Measurements from ENCODE around the gene PTPN13. TPM values are rescaled to one million over a fixed set of nuclear protein-coding genes. Genes with fewer than 3 reads are reported as not detected.

PTPN13 gene
- total RNA-seq, 4 donors from 2014 or later, result 7.9 to 13.7 (median 9.4) TPM

GRCh38 chr4:86769794-86770193 is 175.7 kb downstream of the PTPN13 start:
- H3K36me3 ChIP-seq, result peaks cover 0 to 53% (median 7%) of the 10 kb centered on the region in 4 donors
- intact Hi-C loops (cut with DNase I), result no loop called here

GRCh38 chr4:86771141-86771540 is 177.0 kb downstream of the PTPN13 start:
- no peaks in the 10 kb centered on the region for H3K9me3 ChIP-seq
- TF ChIP-seq POLR2AphosphoS5 (IDR thresholded peaks at IDR 0.05), result no peak
- no peak for TF ChIP-seq POLR2A (IDR thresholded peaks at IDR 0.05; ENCODE audit: low read depth)
- no peak for TF ChIP-seq EP300 (IDR thresholded peaks at IDR 0.05)
- no peak for TF ChIP-seq CTCF (IDR thresholded peaks at IDR 0.05)
- H3K36me3 ChIP-seq, result peaks cover 0 to 45% (median 7%) of the 10 kb centered on the region in 4 donors
- H3K4me3 ChIP-seq, result no peak overlapping the region
- H3K27ac ChIP-seq (replicated peaks in 1 of 4), result no peak overlapping the region
- H3K4me1 ChIP-seq, result no peaks in the 10 kb centered on the region
- no peak for DNase-seq (ENCODE audit: extremely low spot score)
- WGBS, result 75% methylated on average over 1 of the region's 1 CpG
- H3K27me3 ChIP-seq, result no peaks in the 10 kb centered on the region
- intact Hi-C loops (cut with DNase I), result no loop called here

More at GRCh38 chr4:86769794-86770193, 175.7 kb downstream of the PTPN13 start:
- H3K27me3 ChIP-seq, result no peaks in the 10 kb centered on the region
- no peak for DNase-seq (ENCODE audit: extremely low spot score)
- H3K27ac ChIP-seq (replicated peaks in 1 of 4), result no peak overlapping the region
- H3K4me1 ChIP-seq, result no peaks in the 10 kb centered on the region
- no peak for TF ChIP-seq POLR2A (IDR thresholded peaks at IDR 0.05; ENCODE audit: low read depth)
- no peak for TF ChIP-seq POLR2AphosphoS5 (IDR thresholded peaks at IDR 0.05)
- 98% methylated on average over 4 of the region's 4 CpGs for WGBS
- H3K4me3 ChIP-seq, result no peak overlapping the region
- H3K9me3 ChIP-seq, result no peaks in the 10 kb centered on the region

- intact Hi-C loops (cut with DNase I), result no loop called here
- Histone ChIP-seq H3K4me1 (no peaks in the 10 kb centered on the region), H3K4me3 (no peak overlapping the region), H3K27ac (replicated peaks in 1 of 4) (no peak overlapping the region), H3K9me3 (no peaks in the 10 kb centered on the region), H3K36me3 (peaks cover 0 to 27% (median 5%) of the 10 kb centered on the region in 4 donors), H3K27me3 (no peaks in the 10 kb centered on the region)
- no peak for TF ChIP-seq EP300 (IDR thresholded peaks at IDR 0.05)
- TF ChIP-seq POLR2A (IDR thresholded peaks at IDR 0.05; ENCODE audit: low read depth), result no peak
- TF ChIP-seq POLR2AphosphoS5 (IDR thresholded peaks at IDR 0.05), result no peak
- no peak for TF ChIP-seq CTCF (IDR thresholded peaks at IDR 0.05)
- 86% methylated on average over 4 of the region's 4 CpGs for WGBS
- no peak for DNase-seq (ENCODE audit: extremely low spot score)
Observed at GRCh38 chr4:86775061-86775460, 180.9 kb downstream of the PTPN13 start.

- peaks cover 0 to 13% (median 0%) of the 10 kb centered on the region in 4 donors for H3K36me3 ChIP-seq
Observed at GRCh38 chr4:86778175-86778574, 184.1 kb downstream of the PTPN13 start.

GRCh38 chr4:86788826-86789225 is 194.7 kb downstream of the PTPN13 start:
- 95% methylated on average over 2 of the region's 2 CpGs for WGBS
- TF ChIP-seq CTCF (IDR thresholded peaks at IDR 0.05), result no peak
- no peak for TF ChIP-seq EP300 (IDR thresholded peaks at IDR 0.05)
- TF ChIP-seq POLR2A (IDR thresholded peaks at IDR 0.05; ENCODE audit: low read depth), result no peak
- no peak for TF ChIP-seq POLR2AphosphoS5 (IDR thresholded peaks at IDR 0.05)
- Histone ChIP-seq H3K27ac (replicated peaks in 1 of 4) (no peak overlapping the region), H3K36me3 (peaks cover 0 to 33% (median 6%) of the 10 kb centered on the region in 4 donors), H3K4me1 (no peaks in the 10 kb centered on the region), H3K9me3 (no peaks in the 10 kb centered on the region), H3K27me3 (no peaks in the 10 kb centered on the region), H3K4me3 (no peak overlapping the region)
- DNase-seq (ENCODE audit: extremely low spot score), result no peak
- intact Hi-C loops (cut with DNase I), result no loop called here

More at GRCh38 chr4:86778175-86778574, 184.1 kb downstream of the PTPN13 start:
- no peak overlapping the region for H3K4me3 ChIP-seq
- WGBS, result 98% methylated on average over 4 of the region's 4 CpGs
- no peaks in the 10 kb centered on the region for H3K9me3 ChIP-seq
- TF ChIP-seq POLR2A (IDR thresholded peaks at IDR 0.05; ENCODE audit: low read depth) (no peak), POLR2AphosphoS5 (IDR thresholded peaks at IDR 0.05) (no peak), EP300 (IDR thresholded peaks at IDR 0.05) (no peak), CTCF (IDR thresholded peaks at IDR 0.05) (no peak)
- no peaks in the 10 kb centered on the region for H3K27me3 ChIP-seq
- H3K27ac ChIP-seq (replicated peaks in 1 of 4), result no peak overlapping the region
- H3K4me1 ChIP-seq, result no peaks in the 10 kb centered on the region
- intact Hi-C loops (cut with DNase I), result no loop called here
- DNase-seq (ENCODE audit: extremely low spot score), result no peak

All from esophagus muscularis mucosa (tissue), 4 donors.